Stimulated activated CD4-positive, alpha-beta T cell treated with anti-CD3 and anti-CD28 coated beads, Interleukin-12 subunit alpha, Interleukin-12 subunit beta, amount 100 ng/mL, for 4 hours (primary cell): ENCODE data around the gene FCRLB.
A peak's percentile ranks its signal among the peaks of the same experiment; 100 is the strongest.
"Not testable (repeated sequence)": the region's sequence is repeated elsewhere in the genome, so short reads cannot be mapped to it uniquely, and the experiment has no call there.

Experiments used
- DNase-seq: peaks from one replicate; pipeline ENCODE4 v3.0.0-alpha.2; 2020

The FCRLB gene

DNA sequence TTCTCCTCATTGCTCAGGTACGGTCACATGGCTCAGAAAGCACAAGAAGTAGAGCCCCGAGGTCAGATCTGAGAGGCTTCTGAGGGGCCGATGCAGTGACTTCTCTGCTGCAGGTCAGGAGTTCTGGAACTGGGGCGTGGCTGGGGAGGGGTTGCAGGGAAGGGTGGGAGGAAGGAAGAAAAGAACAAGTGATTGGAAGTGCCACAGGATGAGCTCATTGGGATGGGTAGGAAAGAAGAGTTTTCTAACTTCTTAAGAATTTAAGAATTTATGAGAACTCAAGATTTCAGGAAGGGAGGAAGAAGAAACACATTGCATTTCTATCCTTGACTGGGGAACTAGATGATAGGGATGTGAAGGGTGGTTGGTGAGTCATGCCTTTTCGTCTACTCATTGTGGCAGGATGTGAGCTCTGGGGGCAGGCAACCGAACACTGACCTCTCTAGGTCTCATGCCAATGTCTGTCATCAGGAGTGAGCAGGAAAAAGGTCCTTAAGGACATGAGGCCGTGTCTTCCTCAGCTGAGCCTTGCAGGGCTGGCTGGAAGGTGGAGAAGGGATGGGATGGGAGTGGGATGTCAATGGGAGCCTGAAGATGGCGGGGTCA, 497 bp downstream of the FCRLB start:
- no peak for DNase-seq

DNA sequence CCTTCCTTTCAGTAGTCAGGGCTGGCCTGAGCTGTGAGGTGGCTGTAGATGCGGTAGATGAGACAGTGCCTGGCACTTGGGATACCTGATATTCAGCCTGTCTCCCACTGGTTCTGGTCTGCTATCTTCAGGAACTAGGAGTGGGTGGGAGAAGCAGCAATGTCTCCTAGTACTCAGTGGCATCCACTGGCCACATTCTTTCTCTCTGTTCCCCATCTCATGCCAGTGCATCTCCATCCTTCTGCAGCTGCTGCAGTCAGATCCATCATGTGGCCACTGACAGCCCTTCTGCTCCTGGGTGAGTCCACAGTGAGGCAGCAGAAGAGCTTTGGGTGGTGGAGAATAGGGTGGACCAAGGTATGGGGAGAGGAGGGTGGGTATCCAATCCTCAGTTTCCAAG, 1.1 kb downstream of the FCRLB start:
- no peak for DNase-seq

DNA sequence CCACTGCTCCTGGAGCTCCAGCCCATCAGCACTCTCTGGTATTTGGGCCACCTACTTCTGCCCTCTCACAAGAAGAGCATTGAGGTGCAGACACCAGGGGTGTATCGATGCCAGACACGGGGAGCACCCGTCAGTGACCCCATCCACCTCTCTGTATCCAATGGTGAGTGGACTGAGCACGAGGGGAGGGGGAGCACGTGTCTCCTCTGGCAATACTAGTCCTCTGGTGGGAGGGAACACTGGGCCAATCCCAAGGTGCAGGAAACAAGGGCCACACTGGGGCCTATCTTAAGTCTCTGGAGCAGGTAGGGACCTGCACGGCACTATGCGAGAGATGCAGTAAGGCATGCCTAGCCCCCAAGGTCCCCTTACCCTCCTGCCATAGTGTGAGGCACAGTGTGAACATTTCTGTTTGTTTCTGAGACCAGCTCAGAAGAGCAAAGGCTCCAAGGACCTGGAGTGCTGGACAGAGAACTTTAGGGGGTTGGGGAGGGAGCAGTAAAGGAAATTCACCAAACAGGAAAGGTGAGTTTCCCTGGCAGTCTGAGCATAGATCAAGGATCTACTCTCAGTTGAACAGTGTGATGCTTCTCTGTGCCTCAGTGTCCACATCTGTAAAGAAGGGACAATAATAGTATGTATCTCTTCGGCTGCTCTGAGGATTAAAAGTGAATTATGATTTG, 2.3 kb downstream of the FCRLB start:
- DNase-seq, result no peak

DNA sequence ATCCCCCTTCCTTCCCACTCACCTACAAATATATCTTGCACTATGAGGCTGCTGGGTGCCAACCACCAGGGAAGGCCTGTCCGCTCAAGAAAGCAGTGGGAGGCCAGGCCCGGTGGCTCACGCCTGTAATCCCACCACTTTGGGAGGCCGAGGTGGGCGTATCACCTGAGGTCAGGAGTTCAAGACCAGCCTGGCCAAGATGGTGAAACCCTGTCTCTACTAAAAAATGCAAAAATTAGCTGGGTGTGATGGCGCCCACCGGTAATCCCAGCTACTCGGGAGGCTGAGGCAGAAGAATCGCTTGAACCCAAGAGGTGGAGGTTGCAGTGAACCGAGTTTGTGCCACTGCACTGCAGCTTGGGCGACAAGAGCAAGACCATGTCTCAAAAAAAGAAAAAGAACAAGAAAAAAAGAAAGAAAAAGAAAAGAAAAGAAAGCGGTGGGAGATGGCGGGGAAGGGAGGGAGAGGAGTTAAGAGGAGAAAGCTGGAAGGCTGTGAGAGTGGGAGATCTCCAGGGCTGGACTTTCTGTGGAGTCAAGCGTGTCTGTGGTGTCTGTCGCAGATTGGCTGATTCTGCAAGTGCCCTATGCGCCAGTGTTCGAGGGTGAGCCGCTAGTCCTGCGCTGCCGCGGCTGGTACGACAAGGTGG, 4.0 kb downstream of the FCRLB start:
- DNase-seq, result not testable (repeated sequence)

DNA sequence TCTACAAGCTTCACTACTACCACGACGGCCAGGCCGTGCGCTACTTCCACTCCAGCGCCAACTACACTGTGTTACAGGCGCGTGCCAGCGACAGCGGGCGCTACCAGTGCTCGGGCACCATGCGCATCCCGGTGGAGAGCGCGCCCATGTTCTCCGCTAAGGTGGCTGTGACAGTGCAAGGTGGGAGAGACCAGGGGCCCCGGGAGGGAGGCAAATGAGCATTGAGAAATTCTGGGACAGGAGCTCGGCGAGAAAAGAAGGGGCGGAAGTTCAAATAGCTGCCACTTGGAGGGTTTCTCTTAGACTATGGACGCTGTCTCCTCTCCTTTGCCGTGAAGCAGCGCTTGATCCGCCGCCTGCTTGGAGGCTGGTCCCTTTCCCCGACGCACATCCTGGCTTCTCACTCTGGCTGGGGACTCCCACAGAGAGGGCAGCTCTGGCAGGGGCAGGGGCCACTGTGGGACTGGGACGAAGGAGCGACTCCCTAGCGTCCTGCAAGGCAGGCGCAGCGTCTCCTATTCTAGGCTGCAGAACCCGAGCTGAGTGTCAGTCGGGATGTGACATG, 4.6 kb downstream of the FCRLB start:
- peak; percentile 26 for DNase-seq

DNA sequence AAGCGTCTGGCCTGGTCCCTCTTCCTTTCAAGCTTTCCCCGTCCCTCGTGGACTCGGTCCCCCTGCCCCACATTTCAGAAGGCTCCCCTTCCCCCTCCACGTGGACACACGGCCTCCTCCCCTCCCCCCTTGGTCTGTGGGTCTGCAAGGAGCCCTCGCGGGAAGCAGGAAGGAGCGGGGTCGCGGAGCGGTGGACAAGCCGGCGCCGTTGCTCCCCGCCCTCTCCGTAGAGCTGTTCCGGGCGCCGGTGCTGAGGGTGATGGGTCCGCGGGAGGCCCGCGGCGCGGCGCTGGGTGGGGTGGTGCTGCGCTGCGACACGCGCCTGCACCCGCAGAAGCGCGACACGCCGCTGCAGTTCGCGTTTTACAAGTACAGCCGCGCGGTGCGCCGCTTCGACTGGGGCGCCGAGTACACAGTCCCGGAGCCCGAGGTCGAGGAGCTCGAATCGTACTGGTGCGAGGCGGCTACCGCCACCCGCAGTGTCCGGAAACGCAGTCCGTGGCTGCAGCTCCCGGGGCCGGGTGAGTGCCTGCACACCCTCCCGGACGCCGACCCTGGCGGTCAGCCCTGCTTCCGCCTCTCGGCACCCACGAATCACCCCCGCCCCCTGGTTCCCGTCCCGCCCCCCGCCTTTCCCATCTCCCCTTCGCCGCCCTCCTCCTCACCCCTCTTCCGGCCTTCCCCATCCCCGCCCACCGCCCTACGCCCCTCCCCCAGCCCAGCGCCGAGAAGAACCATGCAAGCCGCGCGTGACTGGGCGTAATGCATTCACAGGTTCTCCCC, 5.3 kb downstream of the FCRLB start:
- peak; percentile 63 for DNase-seq

DNA sequence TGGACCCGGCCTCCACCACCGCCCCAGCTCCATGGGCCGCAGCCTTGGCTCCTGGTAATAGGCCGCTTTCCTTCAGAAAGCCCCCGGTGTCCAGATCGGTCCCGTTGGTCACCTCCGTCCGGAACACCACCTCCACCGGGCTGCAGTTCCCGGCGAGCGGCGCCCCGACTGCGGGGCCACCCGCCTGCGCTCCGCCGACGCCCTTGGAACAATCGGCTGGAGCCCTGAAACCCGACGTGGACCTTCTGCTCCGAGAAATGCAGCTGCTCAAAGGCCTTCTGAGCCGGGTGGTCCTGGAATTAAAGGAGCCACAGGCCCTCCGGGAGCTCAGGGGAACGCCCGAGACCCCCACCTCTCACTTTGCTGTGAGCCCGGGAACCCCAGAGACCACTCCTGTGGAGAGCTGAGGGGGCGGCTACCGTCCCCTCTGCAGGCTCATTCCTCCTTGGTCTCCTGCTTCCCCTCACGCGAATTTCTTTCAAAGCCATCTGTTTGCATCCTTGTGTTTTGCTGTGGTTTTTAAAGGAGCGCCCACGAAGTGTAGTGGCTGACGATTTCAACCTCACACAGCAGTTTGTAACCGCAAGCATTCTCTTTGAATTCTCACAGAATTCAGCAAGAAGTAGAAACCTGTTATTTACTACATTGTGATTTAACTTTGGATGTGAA, 6.0 kb downstream of the FCRLB start:
- DNase-seq, result no peak

DNA sequence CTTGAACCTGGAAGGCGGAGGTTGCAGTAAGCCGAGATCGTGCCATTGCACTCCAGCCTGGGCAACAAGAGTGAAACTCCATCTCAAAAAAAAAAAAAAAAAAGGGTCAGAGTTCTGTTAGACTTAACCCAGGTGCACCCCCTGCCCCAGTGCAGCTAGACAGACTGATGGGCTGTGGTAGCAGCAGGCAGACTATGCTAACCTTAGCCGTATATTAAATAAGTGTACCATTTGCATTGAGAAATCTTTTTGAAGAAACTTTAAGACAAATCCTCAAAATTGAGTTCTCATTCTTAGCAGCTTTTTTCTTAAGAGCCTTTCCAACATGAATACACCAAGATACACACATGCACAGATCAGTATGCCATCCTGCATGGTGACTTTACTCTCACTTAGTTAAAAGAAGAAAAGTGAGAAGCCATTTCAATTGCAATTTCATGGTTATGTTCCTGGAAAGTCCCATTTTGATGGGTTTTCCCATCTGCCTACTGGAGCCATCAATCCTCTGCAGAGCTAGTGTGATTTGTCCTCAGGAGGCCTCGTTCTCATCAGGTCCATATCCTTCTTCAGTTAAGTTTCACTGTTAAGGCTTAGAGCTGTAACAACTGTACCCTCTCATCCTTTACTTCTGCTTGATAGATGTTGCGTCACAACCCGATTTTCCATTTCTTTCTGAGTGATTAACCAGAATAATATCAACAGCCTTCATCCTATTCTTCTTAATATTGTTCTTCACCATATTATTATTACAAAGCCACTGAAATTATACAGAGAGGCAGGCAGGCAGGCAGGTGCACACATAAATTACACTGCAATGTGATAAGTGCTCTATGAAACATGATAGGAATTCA, 7.3 kb downstream of the FCRLB start:
- DNase-seq, result no peak

DNA sequence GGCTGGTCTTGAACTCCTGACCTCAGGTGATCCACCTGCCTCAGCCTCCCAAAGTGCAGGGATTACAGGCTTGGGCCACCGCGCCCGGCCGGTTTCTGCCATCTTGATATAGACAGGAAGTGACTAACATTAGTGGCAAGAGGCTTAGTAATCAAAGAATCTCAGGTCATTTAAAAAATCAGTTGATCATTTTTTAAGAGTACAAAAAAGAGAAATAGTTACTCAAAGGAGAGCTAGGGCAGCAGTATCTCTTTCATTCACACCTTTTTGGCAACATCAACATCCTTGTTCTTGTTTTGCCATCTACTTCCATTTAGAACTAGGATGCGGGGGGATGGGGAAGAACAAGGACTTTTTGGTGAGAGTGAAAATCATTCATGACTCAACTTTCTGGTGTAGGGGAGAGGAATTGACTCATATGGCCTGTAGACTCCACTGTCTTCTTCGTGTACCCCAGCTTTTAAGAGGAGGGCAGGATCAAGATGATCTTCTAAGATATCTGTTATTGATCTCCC, 8.8 kb downstream of the FCRLB start:
- DNase-seq, result no peak

DNA sequence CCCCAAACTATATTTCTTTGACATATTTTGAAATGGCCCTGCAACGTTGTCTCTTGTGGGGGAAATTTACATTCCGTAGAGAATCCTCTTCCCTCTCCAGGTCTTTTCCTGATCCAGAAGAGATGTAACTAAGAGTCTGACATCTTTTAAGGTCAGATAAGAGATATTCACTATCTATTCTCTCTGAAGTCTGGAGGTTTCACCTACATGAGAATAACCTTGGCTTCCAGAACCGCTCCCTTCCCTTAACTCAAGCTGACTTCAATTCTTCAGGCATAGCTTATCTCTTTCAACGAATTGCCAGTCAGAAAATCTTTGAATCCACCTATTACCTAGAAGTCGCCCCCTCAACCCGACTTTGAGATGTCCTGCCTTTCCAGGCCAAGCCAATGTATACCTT, 9.9 kb downstream of the FCRLB start:
- no peak for DNase-seq

DNA sequence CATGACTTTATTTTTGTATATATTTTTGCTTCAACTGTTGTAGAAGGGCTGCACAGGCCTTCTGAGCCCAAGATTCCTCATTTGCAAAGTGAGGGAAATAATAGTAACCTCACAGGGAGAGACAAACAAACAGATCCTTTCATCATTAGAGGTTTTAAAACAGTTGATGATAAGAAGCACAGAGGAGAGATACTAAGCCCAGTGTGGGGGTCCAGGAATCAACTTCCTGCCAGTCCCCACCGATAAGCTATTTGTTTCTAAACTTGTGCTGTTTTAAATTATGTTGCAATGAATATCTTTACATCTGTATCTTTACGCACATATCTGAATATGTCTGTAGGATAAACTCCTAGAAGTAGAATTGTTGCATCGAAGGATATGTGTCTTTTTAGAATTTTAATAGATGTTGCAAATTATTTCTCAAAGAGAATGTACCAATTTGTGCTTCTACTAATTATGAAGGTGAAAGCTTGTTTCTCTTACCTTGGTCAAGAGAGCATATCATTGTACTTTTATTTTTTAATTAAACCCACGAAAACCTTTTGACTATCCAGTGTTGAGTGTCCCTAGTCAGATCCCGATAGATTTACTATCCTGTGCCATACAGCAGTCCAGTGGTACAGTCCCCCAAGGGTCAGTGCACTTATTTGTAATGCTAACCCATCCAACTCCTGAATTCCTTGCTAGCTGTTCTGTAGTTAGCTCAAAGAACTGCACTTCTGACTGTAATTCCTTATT, 10.8 kb downstream of the FCRLB start:
- DNase-seq, result no peak

DNA sequence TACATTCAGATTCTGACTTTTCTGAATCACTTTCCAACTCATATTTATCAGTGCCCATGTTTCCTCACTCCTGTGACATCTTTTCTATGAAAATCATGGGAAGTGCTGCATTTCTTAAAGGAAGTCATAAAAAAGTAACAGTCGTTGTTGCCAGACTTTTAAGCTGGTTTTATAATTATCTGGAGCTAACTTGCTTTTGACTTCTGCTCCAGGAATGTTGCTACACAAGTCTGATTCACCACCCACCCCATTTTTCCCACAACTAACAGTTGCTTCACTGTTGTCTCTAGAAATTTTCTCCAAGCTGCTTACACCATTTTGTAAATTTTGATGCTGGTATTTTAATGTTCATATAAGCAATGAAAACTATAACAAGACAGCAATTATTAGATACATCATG, 12.2 kb downstream of the FCRLB start:
- no peak for DNase-seq

DNA sequence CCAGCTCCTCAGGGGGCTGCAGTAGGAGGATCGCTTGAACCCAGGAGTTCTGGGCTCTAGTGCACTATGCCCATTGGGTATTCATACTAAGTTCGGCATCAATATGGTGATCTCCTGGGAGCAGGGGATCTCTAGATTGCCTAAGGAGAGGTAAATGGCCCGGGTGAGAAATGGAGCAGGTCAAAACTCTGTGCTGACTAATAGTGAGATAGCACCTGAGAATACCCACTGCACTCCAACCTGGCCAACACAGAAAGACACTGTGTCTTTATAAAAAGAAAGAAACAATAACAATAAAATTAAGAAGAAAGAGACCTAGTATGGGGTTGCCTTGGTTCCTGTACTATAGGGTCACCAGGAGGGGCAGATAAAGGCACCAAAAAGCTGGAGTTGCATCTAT, 14.5 kb downstream of the FCRLB start:
- DNase-seq, result no peak

DNA sequence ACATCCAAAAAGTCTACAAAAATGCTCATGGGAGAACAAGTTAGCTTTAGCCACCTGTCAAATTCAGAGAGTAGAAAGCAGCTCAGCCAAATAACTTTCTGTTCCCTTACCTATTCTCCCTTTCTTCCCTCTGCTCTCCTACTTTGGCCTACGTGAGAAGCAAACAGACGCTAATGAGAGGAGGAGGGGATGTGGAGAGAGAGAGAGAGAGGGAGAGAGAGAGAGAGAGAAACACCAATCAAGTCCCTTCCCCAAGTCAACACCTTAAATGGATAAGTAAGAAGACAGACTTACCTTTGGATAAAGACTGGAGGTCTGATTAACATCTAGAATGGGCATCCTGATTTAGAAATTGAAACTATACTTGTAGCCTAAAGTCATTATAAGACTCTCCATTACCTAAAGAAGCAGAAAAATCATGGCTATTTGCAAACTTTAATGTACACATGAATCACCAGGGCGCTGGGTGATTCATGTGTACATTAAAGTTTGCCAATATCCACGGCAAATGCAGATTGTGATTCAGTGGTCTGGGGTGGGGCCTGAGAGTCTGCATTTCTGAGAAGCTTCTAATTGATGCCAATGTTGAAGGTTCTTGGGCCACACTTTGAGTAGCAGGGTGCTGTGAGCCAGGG, 15.1 kb downstream of the FCRLB start:
- DNase-seq, result no peak

DNA sequence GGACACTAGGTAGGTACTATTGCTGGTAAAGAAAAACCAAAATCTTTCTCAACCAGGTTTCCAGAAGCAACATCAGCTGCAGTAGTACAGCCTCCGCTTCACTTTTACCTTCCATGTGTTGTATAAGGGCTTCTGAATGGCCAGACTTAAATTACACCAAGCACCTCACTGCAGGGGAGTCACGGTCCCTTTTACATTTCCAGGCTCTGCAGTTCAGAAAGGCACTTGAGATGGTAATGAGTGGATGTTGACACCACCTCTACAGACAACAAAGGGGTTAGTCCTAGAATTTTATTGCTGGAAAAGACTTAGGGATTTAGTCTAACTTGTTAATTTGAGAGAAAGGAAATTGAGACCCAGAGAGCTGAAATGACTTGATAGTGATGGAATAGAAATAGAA, 16.3 kb downstream of the FCRLB start:
- DNase-seq, result no peak

DNA sequence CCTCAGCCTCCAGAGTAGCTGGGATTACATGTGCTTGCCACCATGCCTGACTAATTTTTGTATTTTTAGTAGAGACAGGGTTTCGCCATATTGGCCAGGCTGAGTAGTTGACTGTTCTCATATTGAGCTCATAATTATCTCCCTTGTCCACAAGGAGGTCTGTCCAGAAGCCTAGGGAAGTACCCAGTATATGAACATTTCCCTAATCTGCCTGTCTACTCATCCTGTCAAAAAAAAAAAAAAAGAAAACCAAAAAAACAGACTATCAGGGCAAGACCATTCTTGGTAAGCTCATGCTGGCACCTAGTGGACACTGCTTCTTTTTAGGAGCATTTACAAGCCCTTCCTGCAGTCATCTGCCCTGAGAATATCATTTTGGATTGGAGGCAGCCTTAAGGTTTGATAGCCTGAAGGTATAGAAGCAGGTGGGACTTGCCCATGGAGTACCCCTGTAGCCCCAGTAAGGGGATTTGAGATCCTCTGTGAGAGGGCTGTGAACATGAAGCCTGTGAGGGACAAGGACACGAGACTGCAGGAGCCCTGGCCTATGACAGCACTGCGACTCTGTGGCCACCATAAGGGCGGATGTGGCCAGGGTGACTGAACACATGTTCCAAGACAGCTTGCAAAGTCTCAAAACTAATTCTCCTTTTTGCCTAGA, 17.4 kb downstream of the FCRLB start:
- DNase-seq, result no peak

DNA sequence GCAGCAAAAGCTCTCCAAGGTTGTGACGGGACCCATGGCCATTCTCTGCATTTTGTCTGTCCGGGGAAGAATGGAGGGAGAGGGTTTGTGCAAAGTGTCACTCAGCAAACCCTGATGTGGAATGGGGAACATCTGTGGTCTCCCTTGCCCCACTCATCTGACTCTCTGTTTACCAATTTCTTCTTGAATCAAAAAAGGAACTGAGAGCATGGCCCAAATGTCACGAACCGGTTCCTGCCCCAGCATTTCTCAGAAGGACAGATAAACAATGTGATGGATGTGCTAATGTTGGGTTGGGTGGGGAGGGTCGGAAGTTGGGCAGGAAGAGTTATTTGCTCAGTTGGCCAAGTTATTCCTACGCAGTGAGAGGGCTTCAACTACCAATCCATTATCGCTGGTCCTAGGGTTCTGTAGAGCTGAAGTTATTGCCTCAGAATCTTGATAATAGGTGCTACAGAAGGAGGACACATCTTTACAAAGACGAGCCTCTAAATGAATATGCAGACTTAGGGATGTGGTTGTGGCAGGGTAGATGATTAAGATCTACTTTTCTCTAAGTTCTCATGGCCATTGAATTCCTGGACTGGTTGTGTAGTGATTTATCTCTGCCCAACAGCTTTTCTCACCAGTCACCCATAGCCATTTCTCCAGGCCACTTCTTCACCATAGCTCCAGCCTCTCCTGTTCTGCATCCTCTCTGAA, 18.7 kb downstream of the FCRLB start:
- no peak for DNase-seq

DNA sequence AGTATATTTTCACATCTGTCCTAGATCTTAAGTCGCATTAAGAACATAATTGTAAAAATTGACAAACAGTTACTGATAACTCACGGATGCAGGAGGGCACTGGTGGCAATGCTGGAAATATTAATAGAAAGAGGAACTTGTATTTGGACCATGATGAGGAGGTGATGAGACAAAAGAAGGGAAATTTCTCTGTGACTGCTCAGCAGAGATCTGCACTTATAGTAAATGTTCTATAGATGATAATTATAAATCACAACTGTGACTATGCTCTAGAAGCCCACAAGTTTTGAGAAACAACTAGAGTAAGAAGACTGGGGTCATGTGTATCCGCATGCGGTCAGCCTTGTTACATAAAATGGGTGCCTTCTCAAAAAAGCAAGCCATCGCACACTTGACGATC, 19.6 kb downstream of the FCRLB start:
- no peak for DNase-seq

DNA sequence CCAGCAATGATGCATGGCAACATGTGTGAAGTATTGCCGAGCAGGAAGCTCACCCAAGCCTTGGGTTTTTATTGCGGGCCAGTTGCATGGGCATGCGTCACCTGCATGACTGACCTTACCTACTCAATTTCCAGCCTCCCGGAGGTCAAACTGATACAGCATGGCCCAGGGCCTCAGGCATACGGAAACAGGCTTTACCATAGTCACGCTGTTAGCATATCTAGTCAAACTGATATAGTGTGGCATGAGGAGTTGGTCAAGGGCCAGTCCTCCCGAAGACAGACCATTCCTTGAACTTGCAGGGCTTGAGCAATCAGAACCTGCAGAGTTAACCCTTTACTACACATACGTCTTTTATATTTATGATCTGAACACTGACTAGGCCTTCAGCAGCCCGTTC, 21.9 kb downstream of the FCRLB start:
- DNase-seq, result no peak
